ENCODE data around the gene CALB2. TPM values are rescaled to one million over a fixed set of nuclear protein-coding genes. Genes with fewer than 3 reads are reported as not detected.

CALB2 gene
- total RNA-seq, 1 experiment from 2014 or later, result 5.5 TPM

DNA sequence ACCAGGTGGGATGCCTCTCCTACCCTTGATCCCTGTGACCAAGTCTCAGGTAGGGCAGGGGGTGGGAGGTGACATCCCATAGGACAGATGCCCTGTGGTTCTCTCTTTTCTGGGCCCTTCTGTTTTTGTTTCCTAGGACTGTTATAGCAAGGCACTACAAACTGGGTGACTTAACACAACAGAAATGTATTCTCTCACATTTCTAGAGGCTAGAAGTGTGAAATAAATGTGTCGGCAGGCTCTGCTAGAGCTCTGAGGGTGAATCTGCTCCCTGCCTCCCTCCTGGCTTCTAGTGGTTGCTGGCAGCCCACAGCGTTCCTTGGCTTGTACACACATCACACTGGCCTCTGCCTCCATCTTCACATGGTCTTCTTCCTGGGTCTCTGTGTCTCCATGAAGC, 12.7 kb downstream of the CALB2 start:
- BruUV-seq (replicated peaks), result no TSS peak
- ChIA-PET CTCF (no interaction called here), POLR2A (no interaction called here), RAD21 (ENCODE audit: low non-redundant PET in 1 of 2, low total read pairs in 2 of 2, uncharacterized antibody in 2 of 2, unreplicated experiment in 2 of 2) (no interaction called here)
- DNase-seq (ENCODE audit: low read depth, low spot score) (no peak), ATAC-seq (no peak)
- no peaks in the 10 kb centered on the region for H3K36me3 ChIP-seq (ENCODE audit: control insufficient read depth in 1 of 2, insufficient read depth in 2 of 2, low read length in 2 of 2)
- H3K79me2 ChIP-seq (ENCODE audit: insufficient read depth, low read length), result no peaks in the 10 kb centered on the region
- H2AFZ ChIP-seq (ENCODE audit: low read depth, low read length, poor library complexity, severe bottlenecking), result no peak overlapping the region
- no peak overlapping the region for H3K27ac ChIP-seq (ENCODE audit: low read depth, low read length)
- no peaks in the 10 kb centered on the region for H3K9me3 ChIP-seq (ENCODE audit: control insufficient read depth in 1 of 2, insufficient read depth in 1 of 2, low read depth in 1 of 2, low read length in 2 of 2)
- intact Hi-C loops (cut with micrococcal nuclease), result no loop called here
- no peak overlapping the region for H3K4me2 ChIP-seq (ENCODE audit: low read length)
- H3K9ac ChIP-seq (ENCODE audit: low read length), result no peak overlapping the region
- TF ChIP-seq ELF1 (IDR thresholded peaks at IDR 0.05; ENCODE audit: borderline replicate concordance, low read depth) (no peak), REST (IDR thresholded peaks at IDR 0.05; ENCODE audit: low read depth) (no peak), ZNF274 (IDR thresholded peaks at IDR 0.05; ENCODE audit: low read depth, low read length) (no peak), SP1 (IDR thresholded peaks at IDR 0.05; ENCODE audit: low read depth) (no peak), CTCF (IDR thresholded peaks at IDR 0.05 in 2 of 3, conservative IDR thresholded peaks at IDR 0.05 in 1 of 3; ENCODE audit: borderline replicate concordance in 1 of 3, insufficient read depth in 1 of 3, low read depth in 2 of 3, low read length in 2 of 3) (no peak), MAX (IDR thresholded peaks at IDR 0.05) (no peak), ATF3 (IDR thresholded peaks at IDR 0.05) (no peak), RAD21 (IDR thresholded peaks at IDR 0.05; ENCODE audit: low read depth) (no peak), EZH2phosphoT487 (IDR thresholded peaks at IDR 0.05; ENCODE audit: borderline replicate concordance) (no peak), EGR1 (IDR thresholded peaks at IDR 0.05; ENCODE audit: low read depth) (no peak), SIN3A (IDR thresholded peaks at IDR 0.05; ENCODE audit: low read depth) (no peak)
- TF ChIP-seq, protein P1, sequence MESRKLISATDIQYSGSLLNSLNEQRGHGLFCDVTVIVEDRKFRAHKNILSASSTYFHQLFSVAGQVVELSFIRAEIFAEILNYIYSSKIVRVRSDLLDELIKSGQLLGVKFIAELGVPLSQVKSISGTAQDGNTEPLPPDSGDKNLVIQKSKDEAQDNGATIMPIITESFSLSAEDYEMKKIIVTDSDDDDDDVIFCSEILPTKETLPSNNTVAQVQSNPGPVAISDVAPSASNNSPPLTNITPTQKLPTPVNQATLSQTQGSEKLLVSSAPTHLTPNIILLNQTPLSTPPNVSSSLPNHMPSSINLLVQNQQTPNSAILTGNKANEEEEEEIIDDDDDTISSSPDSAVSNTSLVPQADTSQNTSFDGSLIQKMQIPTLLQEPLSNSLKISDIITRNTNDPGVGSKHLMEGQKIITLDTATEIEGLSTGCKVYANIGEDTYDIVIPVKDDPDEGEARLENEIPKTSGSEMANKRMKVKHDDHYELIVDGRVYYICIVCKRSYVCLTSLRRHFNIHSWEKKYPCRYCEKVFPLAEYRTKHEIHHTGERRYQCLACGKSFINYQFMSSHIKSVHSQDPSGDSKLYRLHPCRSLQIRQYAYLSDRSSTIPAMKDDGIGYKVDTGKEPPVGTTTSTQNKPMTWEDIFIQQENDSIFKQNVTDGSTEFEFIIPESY (IDR thresholded peaks at IDR 0.05; ENCODE audit: extremely low read depth, insufficient replicate concordance, low read length), result no peak
- no peaks in the 10 kb centered on the region for H4K20me1 ChIP-seq (ENCODE audit: insufficient read depth)
- H3K4me3 ChIP-seq (replicated peaks in 1 of 2; ENCODE audit: low read depth in 1 of 2, low read length in 2 of 2), result no peak overlapping the region
- H3K9me2 ChIP-seq (ENCODE audit: insufficient read depth), result no peaks in the 10 kb centered on the region
- no peaks in the 10 kb centered on the region for H3K27me3 ChIP-seq (ENCODE audit: insufficient read depth, low read length)
- H3K4me1 ChIP-seq (ENCODE audit: control insufficient read depth in 1 of 2, insufficient read depth in 2 of 2, low read length in 2 of 2), result peaks cover 9 to 11% of the 10 kb centered on the region in 2 experiments; a peak in 3 of 4 replicates
